Gastroesophageal sphincter (tissue), 4 donors: Measurements from ENCODE around the gene TRPM6. TPM values are rescaled to one million over a fixed set of nuclear protein-coding genes. Genes with fewer than 3 reads are reported as not detected.

Experiments used
- ATAC-seq: fragments of 150-250 bp; one replicate; pipeline ENCODE4 v1.9.1; 2016; ENCODE audit warnings: mild to moderate bottlenecking, moderate library complexity
- H3K27ac ChIP-seq, 4 donors: fragments of 200-600 bp; sonication (generic) in 3 of 4; 1 replicate in 3 of 4; 2 replicates in 1 of 4; pipeline ENCODE4 v1.5.1; 2016 to 2019
- H3K27me3 ChIP-seq: fragments of 200-600 bp; sonication (generic); one replicate; pipeline ENCODE4 v1.5.1; 2019
- H3K36me3 ChIP-seq, 2 donors: fragments of 200-600 bp; sonication (generic); one replicate each; pipeline ENCODE4 v1.5.1; 2019; ENCODE audit warnings: control low read depth in 1 of 2
- H3K4me1 ChIP-seq, 3 donors: fragments of 200-600 bp; sonication (generic); 1 replicate in 2 of 3; 2 replicates in 1 of 3; pipeline ENCODE4 v1.5.1; 2016 to 2019; ENCODE audit warnings: control low read depth in 2 of 3
- H3K4me3 ChIP-seq, 2 donors: fragments of 200-600 bp; sonication (generic); one replicate each; pipeline ENCODE4 v1.5.1; 2019; ENCODE audit warnings: mild to moderate bottlenecking in 1 of 2, moderate library complexity in 1 of 2
- H3K9me3 ChIP-seq, 3 donors: fragments of 200-600 bp; sonication (generic); one replicate each; pipeline ENCODE4 v1.5.1; 2017 to 2019; ENCODE audit warnings: control low read depth in 2 of 3
- CTCF ChIP-seq, 4 experiments: fragments of 200-600 bp in 2 of 4; fragments of 450-650 bp in 2 of 4; sonication (generic) in 1 of 4; IDR thresholded peaks; one replicate each; pipeline ENCODE4 v1.5.1; 2017 to 2019; ENCODE audit warnings: antibody characterized with exemption in 4 of 4, mild to moderate bottlenecking in 2 of 4, moderate library complexity in 2 of 4
- EP300 ChIP-seq: sonication (generic); formaldehyde crosslinking; IDR thresholded peaks from one replicate; pipeline ENCODE4 v1.6.1; 2017; ENCODE audit warnings: antibody characterized with exemption, mild to moderate bottlenecking
- POLR2A ChIP-seq, 2 donors: fragments of 450-650 bp; IDR thresholded peaks; one replicate each; pipeline ENCODE4 v1.6.1; 2017; ENCODE audit warnings: antibody characterized with exemption in 2 of 2, mild to moderate bottlenecking in 2 of 2, moderate library complexity in 1 of 2
- POLR2AphosphoS5 ChIP-seq: sonication (generic); formaldehyde crosslinking; IDR thresholded peaks from one replicate; pipeline ENCODE4 v1.6.1; 2017; ENCODE audit warnings: antibody characterized with exemption
- WGBS, 2 donors: methylation state at CpG; one replicate each; pipeline ENCODE4 v1.1.5; 2018; ENCODE audit warnings: low coverage in 1 of 2; 5-methylcytosine and 5-hydroxymethylcytosine counted together
- total RNA-seq, 4 donors: library from RNA; depleted of rRNA; stranded (reverse); fragments of >200 nt; gene quantifications; one replicate each; pipeline ENCODE4 v1.1.0, GENCODE V29; 2016

Gene TRPM6
- total RNA-seq, 4 donors from 2014 or later = 0.27 to 1.1 (median 0.79) TPM

- no peak for ATAC-seq
- Histone ChIP-seq H3K4me1 (no peaks in the 10 kb centered on the region), H3K27me3 (no peaks in the 10 kb centered on the region), H3K4me3 (no peak overlapping the region), H3K27ac (no peak overlapping the region), H3K9me3 (no peaks in the 10 kb centered on the region), H3K36me3 (no peaks in the 10 kb centered on the region)
- TF ChIP-seq POLR2AphosphoS5 (no peak), CTCF (IDR thresholded peaks at IDR 0.05) (no peak), EP300 (no peak), POLR2A (IDR thresholded peaks at IDR 0.05) (no peak)
- WGBS, 2 donors = 65% methylated on average over 4 to 5 of the region's 5 CpGs
These were observed 165.7 kb downstream of the TRPM6 start for GRCh38 chr9:74721696-74722660.

DNA sequence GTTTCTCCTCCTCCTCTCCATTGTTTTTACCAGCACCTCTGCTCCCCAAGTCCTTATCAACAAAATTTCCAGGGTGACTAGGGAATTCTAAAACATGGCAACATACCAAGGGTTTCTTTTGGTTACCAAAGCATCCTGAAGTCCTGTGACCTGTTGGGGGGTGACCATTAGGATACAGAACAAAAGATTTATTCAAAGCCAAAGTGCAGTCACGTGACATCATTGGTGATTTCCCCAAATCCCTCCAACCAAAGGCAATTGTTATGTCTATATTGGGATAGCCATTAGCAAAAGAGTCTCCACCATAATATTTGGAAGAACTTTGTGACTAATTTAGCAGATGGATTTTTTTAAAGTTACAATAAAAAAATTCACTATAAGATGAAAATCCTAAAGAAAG is 168.4 kb downstream of the TRPM6 start:
- ATAC-seq = no peak
- no peaks in the 10 kb centered on the region for H3K9me3 ChIP-seq
- no peaks in the 10 kb centered on the region for H3K36me3 ChIP-seq
- H3K4me3 ChIP-seq = no peak overlapping the region
- WGBS, 2 donors = 91 to 100% methylated on average over 1 of the region's 1 CpG
- TF ChIP-seq EP300 (no peak), POLR2A (IDR thresholded peaks at IDR 0.05) (no peak), CTCF (IDR thresholded peaks at IDR 0.05) (no peak), POLR2AphosphoS5 (no peak)
- no peak overlapping the region for H3K27ac ChIP-seq
- no peaks in the 10 kb centered on the region for H3K4me1 ChIP-seq
- no peaks in the 10 kb centered on the region for H3K27me3 ChIP-seq

GRCh38 chr9:74718709-74719108 is 169.0 kb downstream of the TRPM6 start:
- no peak for ATAC-seq
- TF ChIP-seq POLR2AphosphoS5 (no peak), CTCF (IDR thresholded peaks at IDR 0.05) (no peak), POLR2A (IDR thresholded peaks at IDR 0.05) (no peak), EP300 (no peak)
- 90 to 100% methylated on average over 2 of the region's 2 CpGs for WGBS, 2 donors
- Histone ChIP-seq H3K9me3 (no peaks in the 10 kb centered on the region), H3K27me3 (no peaks in the 10 kb centered on the region), H3K36me3 (no peaks in the 10 kb centered on the region), H3K4me3 (no peak overlapping the region), H3K4me1 (no peaks in the 10 kb centered on the region), H3K27ac (no peak overlapping the region)

DNA sequence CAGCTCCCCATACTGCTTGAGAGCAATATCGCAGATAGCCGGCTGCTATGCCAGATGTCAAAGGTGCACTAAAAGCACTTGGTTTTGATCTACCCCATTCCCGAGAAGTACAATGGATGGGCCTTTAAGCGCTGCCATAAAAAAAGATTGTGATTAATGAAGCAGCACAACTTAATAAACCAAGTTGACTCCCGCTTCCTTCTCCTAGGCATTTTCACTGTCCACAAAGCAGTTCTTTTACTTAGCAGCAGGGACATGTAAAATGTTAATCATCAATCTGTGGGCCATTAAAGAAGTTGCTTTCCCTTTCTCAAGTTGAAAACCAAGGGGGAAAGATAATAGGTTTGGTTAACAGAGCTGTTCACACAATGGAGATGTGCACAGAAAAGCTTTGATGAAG is 176.4 kb downstream of the TRPM6 start:
- H3K4me1 ChIP-seq = no peaks in the 10 kb centered on the region
- no peak overlapping the region for H3K4me3 ChIP-seq
- no peaks in the 10 kb centered on the region for H3K36me3 ChIP-seq
- 35 to 53% methylated on average over 3 to 5 of the region's 5 CpGs for WGBS, 2 donors
- H3K27ac ChIP-seq = no peak overlapping the region
- ATAC-seq = no peak
- TF ChIP-seq POLR2AphosphoS5 (no peak), EP300 (no peak), POLR2A (IDR thresholded peaks at IDR 0.05) (no peak), CTCF (IDR thresholded peaks at IDR 0.05) (no peak)
- H3K27me3 ChIP-seq = no peaks in the 10 kb centered on the region
- H3K9me3 ChIP-seq = no peaks in the 10 kb centered on the region

- H3K9me3 ChIP-seq = no peaks in the 10 kb centered on the region
- no peaks in the 10 kb centered on the region for H3K36me3 ChIP-seq
- TF ChIP-seq POLR2A (IDR thresholded peaks at IDR 0.05) (no peak), CTCF (IDR thresholded peaks at IDR 0.05) (no peak), POLR2AphosphoS5 (no peak), EP300 (no peak)
- WGBS, 2 donors = 53 to 57% methylated on average over 2 of the region's 2 CpGs
- no peaks in the 10 kb centered on the region for H3K27me3 ChIP-seq
- H3K27ac ChIP-seq = no peak overlapping the region
- no peak overlapping the region for H3K4me3 ChIP-seq
- no peak for ATAC-seq
- no peaks in the 10 kb centered on the region for H3K4me1 ChIP-seq
These were observed 190.2 kb downstream of the TRPM6 start for GRCh38 chr9:74697535-74697934.
